ENCODE results near the gene TEX38. TPM values are rescaled to one million over a fixed set of nuclear protein-coding genes. Genes with fewer than 3 reads are reported as not detected.
"Not testable (repeated sequence)": the region's sequence is repeated elsewhere in the genome, so short reads cannot be mapped to it uniquely, and the experiment has no call there.

The TEX38 gene
- polyA plus RNA-seq (ENCODE audit: insufficient read length), result 0.27 TPM

- DNase-seq (ENCODE audit: low read depth), result no peak
Measured at GRCh38 chr1:46671554-46671953, at the start of gene TEX38. TEX38 (plus strand) TSS chr1:46671854; CDS start chr1:46671935, 81 bp downstream.

GRCh38 chr1:46621930-46622329 is 49.7 kb upstream of the TEX38 start:
- no peak for DNase-seq (ENCODE audit: low read depth)

- no peak for DNase-seq (ENCODE audit: low read depth)
Measured at GRCh38 chr1:46622344-46622743, 49.3 kb upstream of the TEX38 start.

GRCh38 chr1:46623743-46624644 is 47.7 kb upstream of the TEX38 start:
- DNase-seq (ENCODE audit: low read depth), result no peak

DNA sequence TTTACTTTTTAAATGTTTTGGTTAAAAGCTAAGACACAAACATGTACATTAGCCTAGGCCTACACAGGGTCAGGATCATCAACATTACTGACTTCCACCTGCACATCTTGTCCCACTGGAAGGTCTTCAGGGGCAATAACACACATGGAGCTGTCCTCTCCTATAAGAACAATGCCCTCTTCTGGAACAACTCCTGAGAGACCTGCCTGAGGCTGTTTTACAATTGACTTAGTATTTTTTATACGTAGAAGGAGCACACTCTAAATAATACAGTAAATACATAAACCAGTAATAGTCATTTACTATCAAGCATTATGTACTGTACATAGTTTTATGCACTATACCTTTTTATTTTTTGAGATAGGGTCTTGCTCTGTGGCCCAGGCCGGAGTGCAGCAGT is 40.9 kb upstream of the TEX38 start:
- DNase-seq (ENCODE audit: low read depth), result no peak

DNA sequence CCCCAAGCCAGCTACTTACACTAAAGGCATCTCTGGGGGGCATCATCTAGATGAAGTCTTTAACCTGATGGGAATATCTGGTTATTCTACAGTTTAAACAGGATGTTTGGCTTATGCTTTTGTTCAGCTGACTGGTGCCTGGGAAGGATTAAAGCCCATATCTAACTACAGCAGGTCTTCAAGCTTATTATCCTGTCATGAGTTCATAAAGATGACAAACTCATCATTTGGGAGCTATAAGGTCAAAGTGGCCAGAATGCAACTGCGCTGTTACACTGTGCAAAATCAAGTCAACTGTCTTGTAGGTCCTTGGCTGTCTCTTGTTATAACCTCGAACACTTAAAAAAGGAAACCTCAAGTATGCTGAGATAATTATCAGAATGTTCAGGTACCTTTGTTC is 36.4 kb upstream of the TEX38 start:
- no peak for DNase-seq (ENCODE audit: low read depth)

DNA sequence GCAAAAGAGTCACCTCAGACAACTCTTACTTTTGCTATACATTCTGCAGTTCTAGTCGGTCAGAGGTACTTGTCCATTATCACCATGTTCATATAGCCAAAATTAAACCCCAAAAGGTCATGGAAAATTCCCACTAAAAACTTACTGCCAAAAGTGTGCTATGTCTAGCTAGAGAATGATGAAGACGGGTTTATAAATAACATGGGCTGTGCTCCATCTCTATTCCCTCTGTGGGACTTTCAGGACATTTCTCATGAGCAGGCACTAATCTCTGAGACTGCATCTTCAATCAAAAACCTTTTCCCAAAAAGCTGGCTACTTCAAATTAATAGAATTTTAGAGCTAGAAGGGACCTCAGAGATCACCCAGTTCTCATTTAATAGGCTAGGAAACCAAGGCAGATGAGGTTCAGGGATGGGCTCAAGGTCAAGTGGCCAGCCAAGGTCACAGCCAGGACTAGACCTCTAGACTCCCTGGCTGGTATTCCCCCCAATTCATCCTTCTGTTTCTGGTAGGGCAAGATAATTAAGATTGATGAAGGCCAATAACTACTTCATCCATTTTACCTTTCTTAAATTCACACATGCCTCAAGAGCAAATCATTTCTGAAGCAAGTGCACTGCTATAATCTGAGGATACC is 34.1 kb upstream of the TEX38 start:
- DNase-seq (ENCODE audit: low read depth), result no peak

DNA sequence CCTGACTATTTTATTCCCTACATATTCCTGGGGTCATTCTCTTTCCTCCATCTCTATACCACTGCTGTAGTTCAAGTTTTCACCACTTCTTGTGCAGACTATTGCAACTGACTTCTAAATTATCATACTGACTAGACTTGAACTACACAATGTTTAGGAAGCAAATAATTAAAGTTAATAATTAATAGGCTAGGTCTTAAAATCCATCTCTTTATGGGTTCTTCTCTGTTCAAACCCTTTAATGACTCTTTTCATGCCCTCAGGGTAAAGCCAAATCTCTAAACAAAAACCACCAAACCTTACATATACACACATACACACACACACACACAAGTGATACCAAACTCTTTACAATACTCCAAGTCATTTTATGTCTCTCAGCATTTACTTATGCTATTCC is 32.7 kb upstream of the TEX38 start:
- no peak for DNase-seq (ENCODE audit: low read depth)

DNA sequence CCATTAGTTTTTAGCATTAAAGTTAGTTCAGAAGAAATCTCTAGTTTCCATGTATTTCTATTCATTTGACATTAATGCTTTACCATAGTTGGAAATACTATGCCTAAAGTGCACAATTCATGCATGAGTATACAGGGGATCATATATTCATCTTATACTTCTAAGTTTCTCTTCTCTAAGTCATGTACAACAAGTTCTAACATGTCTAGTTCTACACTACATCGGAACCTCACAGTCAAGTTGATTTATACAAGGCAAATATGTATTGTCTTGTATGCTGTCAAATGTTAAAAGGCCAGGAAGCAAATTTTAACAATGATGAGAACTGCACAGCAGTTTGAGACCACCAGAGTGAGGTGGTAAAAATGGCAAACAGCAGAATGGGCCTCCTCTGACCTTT is 32.1 kb upstream of the TEX38 start:
- no peak for DNase-seq (ENCODE audit: low read depth)

DNA sequence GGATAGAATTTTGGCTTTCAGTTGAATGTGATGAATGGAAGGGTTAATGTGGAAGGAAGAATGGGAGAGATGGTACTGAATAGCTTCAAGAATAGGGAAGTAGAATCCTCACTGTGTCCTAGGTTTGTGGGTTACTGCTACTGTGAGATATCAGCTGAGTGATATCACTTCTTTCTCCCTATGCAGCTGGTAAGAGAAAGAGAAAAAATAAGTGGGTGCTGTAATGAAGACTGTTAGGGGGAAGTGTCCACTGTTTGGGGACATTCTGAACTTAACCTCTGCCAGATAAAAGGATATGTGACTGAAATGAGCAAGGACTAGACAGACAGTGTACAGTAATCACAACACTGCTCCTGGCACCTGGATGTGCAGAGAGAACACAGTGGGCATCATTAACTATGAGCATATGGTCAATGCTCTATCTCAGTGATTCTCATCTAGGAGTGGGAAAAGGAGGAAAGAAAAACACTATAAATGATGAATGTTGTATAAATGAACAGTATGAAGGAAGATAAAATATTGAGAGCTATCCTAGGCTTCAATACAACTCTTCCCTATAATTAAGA is 29.5 kb upstream of the TEX38 start:
- no peak for DNase-seq (ENCODE audit: low read depth)

GRCh38 chr1:46643368-46643775 is 28.3 kb upstream of the TEX38 start:
- DNase-seq (ENCODE audit: low read depth), result no peak

- no peak for DNase-seq (ENCODE audit: low read depth)
Measured at GRCh38 chr1:46645815-46646214, 25.8 kb upstream of the TEX38 start.

DNA sequence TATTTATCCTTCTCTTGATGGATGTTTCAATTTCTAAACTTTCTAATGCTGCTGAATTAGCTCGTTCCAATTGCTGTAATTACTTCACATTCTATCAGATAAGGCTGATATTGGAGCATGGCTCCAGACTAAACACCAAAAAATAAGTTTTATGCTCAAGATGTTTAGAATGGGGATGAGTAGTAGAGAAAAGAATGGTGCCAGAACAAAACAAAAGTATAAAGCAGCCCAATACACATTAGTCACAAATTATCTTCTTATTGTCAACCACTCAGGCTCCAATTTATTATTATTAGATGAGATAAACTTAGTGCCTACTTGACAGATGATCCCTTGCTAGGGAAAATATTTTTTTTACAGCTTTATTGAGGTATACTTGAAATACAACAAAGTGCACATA is 25.3 kb upstream of the TEX38 start:
- no peak for DNase-seq (ENCODE audit: low read depth)

GRCh38 chr1:46646844-46647243 is 24.8 kb upstream of the TEX38 start:
- no peak for DNase-seq (ENCODE audit: low read depth)

DNA sequence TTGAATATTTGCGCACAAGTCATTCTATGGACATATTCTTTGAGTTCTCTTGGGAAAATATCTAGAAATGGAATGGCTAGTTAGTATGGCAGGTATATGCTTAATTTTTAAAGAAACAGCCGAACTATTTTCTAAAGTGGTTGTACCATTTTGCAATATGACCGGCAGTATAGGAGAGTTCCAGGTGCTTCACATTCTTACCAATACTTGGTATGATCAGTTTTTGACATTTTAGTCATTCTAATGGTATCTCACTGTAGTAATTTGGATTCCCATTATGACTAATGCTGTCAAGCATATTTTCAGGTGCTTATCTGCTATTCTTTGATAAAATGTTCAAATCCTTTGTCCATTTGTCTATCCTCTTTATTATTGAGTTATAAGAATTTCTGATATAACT is 24.0 kb upstream of the TEX38 start:
- DNase-seq (ENCODE audit: low read depth), result no peak

DNA sequence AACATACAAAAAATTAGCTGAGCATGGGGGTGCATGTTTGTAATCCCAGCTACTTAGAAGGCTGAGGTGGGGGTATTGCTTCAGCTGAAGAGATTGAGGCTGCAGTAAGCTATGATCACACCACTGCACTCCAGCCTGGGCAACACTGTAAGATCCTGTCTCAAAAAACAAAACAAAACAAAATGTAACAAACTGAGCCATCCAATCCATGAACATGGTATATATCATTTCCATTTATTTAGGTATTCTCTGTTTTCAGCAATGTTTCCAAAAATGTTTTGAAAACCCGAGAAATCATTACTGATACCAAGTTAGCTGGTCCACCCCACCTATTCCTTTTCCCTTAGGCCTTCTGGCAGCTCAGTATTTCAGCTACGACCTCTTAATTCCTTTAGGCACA is 21.9 kb upstream of the TEX38 start:
- no peak for DNase-seq (ENCODE audit: low read depth)

GRCh38 chr1:46650491-46650890 is 21.2 kb upstream of the TEX38 start:
- no peak for DNase-seq (ENCODE audit: low read depth)

DNA sequence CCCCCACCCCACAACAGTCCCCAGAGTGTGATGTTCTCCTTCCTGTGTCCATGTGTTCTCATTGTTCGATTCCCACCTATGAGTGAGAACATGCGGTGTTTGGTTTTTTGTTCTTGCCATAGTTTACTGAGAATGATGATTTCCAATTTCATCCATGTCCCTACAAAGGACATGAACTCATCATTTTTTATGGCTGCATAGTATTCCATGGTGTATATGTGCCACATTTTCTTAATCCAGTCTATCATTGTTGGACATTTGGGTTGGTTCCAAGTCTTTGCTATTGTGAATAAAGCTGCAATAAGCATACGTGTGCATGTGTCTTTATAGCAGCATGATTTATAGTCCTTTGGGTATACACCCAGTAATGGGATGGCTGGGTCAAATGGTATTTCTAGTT is 20.5 kb upstream of the TEX38 start:
- DNase-seq (ENCODE audit: low read depth), result not testable (repeated sequence)

DNA sequence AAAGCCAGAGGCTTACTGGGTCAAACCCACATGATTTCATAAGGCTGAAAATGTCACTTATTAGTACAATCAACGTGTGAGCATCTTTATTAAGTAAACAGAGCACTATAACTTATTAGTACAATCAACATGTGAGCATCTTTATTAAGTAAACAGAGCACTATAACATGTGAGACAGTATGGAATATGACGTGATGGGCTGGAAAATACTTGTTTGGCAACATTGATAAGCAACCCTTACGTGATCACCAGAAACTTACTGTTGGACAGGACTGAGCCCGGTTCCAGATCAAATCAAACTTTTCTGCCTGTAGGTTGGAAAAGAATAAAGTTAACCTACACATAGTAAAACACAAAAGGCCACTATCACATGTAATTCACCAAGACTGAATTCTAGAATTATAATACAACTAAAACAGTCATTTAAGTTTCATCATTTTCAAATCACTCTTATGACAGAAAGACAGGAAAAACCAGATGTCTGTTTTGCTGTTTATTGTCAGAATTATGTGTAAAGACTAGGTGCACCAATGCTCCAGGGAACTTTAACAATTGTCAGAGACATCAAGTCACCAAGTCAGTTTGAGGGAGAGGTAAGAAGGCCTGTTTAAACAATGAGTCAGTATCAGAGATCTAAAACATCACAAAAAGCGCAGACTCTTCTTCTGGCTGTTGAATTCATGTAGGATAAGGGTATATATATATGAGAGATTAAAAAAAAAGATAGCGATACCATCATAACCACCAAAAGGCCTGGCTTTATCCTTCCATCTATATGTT is 19.1 kb upstream of the TEX38 start:
- DNase-seq (ENCODE audit: low read depth), result no peak

DNA sequence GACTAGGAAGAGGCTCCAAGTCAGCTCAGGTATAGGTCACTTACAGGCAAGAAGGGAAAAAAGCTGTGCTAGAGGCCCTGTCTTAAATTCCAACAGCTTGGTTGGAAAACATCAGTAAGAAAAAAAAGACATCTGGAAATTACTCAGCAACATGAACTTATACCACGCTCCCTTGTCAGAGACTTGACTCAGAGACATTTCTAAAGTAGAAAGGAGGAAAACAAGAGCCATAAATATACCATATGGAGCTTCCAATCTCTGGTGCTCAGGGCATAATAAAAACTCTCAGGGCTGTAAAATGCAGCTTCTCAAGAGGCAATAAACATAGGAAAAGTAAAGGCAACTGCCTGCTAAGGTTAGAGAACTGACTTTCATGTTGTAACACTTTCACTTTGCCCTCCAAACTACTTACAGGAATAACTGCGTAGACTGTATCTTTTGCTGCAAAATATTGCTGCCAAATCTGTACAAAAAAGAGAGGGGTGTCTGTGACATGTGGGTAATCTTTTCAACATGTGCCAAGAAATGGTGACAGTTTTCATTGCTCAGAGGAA is 18.2 kb upstream of the TEX38 start:
- no peak for DNase-seq (ENCODE audit: low read depth)

GRCh38 chr1:46654012-46654411 is 17.6 kb upstream of the TEX38 start:
- no peak for DNase-seq (ENCODE audit: low read depth)

- DNase-seq (ENCODE audit: low read depth), result not testable (repeated sequence)
Measured at GRCh38 chr1:46654698-46655097, 17.0 kb upstream of the TEX38 start.
